ENCODE data around the gene ZNF860. TPM values are rescaled to one million over a fixed set of nuclear protein-coding genes. Genes with fewer than 3 reads are reported as not detected.
A peak's percentile ranks its signal among the peaks of the same experiment; 100 is the strongest.

The ZNF860 gene
- total and polyA plus RNA-seq, 7 donors, result under 0.01 to 1.3 (median 0.55) TPM; not detected in 1

DNA sequence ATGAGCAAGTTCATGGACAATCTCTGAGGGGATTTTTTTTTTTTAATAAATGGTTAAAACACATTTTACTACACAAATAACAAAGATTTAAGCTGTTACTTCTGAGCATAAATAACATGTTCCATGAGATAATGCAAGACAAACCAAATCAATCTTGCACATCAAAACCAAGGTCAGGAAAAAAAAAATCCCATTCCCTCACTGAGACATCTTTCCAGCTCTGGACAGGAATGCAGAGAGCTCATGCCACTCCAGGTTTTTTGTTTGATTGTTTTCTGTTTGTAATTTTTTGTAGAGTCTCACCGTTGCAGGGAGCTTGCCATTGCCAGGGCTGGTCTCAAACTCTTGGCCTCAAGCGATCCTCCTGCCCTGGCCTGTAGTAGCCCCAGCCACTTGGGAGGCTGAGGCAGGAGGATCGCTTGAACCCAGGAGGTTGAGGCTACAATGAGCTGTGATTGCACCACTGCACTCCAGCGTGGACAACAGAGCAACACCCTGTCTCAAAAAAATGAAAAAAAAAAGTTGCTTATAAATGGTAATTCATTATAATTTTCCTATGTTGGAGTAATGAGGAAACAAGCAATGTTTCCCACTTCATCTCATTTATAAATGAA lies 14.5 kb upstream of the ZNF860 start:
- TF ChIP-seq POLR2A (IDR thresholded peaks at IDR 0.05), result no peak
- no peak for TF ChIP-seq EP300 (IDR thresholded peaks at IDR 0.05)
- TF ChIP-seq, protein P1, sequence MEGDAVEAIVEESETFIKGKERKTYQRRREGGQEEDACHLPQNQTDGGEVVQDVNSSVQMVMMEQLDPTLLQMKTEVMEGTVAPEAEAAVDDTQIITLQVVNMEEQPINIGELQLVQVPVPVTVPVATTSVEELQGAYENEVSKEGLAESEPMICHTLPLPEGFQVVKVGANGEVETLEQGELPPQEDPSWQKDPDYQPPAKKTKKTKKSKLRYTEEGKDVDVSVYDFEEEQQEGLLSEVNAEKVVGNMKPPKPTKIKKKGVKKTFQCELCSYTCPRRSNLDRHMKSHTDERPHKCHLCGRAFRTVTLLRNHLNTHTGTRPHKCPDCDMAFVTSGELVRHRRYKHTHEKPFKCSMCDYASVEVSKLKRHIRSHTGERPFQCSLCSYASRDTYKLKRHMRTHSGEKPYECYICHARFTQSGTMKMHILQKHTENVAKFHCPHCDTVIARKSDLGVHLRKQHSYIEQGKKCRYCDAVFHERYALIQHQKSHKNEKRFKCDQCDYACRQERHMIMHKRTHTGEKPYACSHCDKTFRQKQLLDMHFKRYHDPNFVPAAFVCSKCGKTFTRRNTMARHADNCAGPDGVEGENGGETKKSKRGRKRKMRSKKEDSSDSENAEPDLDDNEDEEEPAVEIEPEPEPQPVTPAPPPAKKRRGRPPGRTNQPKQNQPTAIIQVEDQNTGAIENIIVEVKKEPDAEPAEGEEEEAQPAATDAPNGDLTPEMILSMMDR (IDR thresholded peaks at IDR 0.05), result no peak
- no peak for TF ChIP-seq POLR2AphosphoS5 (IDR thresholded peaks at IDR 0.05)
- Histone ChIP-seq H3K4me3 (no peak overlapping the region), H3K9me3 (no peaks in the 10 kb centered on the region), H3K4me1 (peaks cover 0 to 20% (median 8%) of the 10 kb centered on the region in 4 donors), H3K27me3 (no peaks in the 10 kb centered on the region), H3K36me3 (no peaks in the 10 kb centered on the region), H3K27ac (peak overlapping the region; percentile 50 to 66 (median 66))
- DNase-seq, result no peak
- WGBS, 2 donors, result 90 to 92% methylated on average over 4 of the region's 4 CpGs
- intact Hi-C loops (cut with DNase I), result no loop called here

DNA sequence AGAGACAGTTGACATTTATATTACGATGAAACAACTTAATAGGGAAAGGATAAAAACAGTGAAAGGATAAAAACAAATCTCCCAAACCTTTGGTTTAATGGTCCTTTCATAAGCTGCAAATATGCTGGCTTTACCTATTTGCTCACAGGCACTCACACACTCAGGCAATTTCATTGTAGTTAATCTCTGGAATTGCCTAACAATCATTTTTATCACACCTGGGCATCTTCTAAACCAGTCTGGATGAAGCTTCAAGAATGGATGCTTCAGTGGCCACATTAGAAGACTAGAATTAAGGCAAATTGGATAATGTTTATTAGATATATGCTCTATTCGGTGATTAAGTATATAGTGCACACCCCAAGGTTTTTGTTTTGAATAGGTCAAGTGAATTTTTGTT lies 14.0 kb upstream of the ZNF860 start:
- H3K27me3 ChIP-seq, result no peaks in the 10 kb centered on the region
- H3K36me3 ChIP-seq, result no peaks in the 10 kb centered on the region
- peak overlapping the region; percentile 50 to 66 (median 66) for H3K27ac ChIP-seq
- DNase-seq, result no peak
- TF ChIP-seq POLR2A (IDR thresholded peaks at IDR 0.05) (no peak), EP300 (IDR thresholded peaks at IDR 0.05) (no peak), POLR2AphosphoS5 (IDR thresholded peaks at IDR 0.05) (no peak)
- TF ChIP-seq, protein P1 (IDR thresholded peaks at IDR 0.05), result no peak
- no peaks in the 10 kb centered on the region for H3K9me3 ChIP-seq
- intact Hi-C loops (cut with DNase I), result no loop called here
- H3K4me1 ChIP-seq, result peaks cover 0 to 20% (median 8%) of the 10 kb centered on the region in 4 donors
- WGBS, 2 donors, result 82 to 86% methylated on average over 2 of the region's 2 CpGs
- H3K4me3 ChIP-seq, result no peak overlapping the region

DNA sequence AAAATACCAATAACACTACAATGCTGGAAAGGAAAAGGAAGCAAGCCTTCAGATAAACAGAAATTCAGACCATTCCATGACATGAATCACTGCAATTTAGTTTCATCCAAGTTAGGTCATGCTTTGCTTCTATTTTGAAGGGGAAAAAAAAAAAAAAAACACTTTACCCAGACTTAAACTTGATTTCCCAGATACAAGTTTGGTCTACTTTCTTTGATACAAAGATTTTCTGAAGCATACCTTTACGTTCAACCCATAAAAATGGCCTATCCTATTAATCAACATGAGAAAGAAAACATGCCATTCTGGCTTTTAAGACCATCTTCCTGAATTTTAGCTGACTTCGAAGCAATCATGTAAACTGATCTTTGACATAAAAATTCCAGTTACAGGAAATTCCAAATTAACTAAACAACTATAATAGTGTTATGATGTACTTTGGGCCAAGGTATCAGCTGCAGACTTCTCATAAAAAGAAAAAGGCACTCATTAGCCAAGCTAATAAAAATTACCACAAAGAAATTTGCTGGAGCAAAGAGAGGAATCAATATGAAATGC lies 13.1 kb upstream of the ZNF860 start:
- no peaks in the 10 kb centered on the region for H3K27me3 ChIP-seq
- H3K9me3 ChIP-seq, result no peaks in the 10 kb centered on the region
- no peak overlapping the region for H3K4me3 ChIP-seq
- H3K4me1 ChIP-seq, result peaks cover 0 to 20% (median 8%) of the 10 kb centered on the region in 4 donors
- TF ChIP-seq POLR2AphosphoS5 (IDR thresholded peaks at IDR 0.05), result peak in 1 of 4 donors; percentile 17
- TF ChIP-seq EP300 (IDR thresholded peaks at IDR 0.05), result no peak
- intact Hi-C loops (cut with DNase I), result no loop called here
- H3K36me3 ChIP-seq, result no peaks in the 10 kb centered on the region
- H3K27ac ChIP-seq, result peak overlapping the region; percentile 50 to 66 (median 66)
- DNase-seq, result no peak
- WGBS, 2 donors, result 63 to 76% methylated on average over 2 of the region's 2 CpGs

DNA sequence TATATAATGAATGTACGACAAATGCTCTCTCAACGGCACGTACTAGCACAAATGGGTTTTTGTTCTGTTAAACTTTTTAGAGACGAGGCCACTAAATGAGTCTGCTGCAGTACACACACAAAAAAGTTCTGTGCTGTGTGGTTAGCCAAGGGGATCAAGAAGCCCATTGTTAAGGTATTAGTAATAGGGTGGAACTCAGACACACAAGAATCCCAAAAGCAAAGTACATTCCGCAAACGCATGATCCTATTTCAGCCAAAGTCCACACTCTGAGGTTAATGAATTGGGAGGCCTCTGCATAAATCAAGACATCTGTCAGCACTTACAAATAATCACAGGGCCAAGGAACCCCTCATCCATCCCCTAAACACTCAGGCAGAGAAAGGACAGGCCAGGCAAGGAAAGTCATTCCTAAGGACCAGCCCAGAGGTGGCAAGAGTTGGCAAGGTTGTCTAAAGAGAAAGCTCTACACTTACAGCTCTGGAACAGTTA lies 12.6 kb upstream of the ZNF860 start:
- Histone ChIP-seq H3K27me3 (no peaks in the 10 kb centered on the region), H3K4me1 (peaks cover 0 to 25% (median 11%) of the 10 kb centered on the region in 4 donors), H3K9me3 (no peaks in the 10 kb centered on the region), H3K27ac (peak overlapping the region; percentile 50 to 66 (median 66)), H3K4me3 (no peak overlapping the region), H3K36me3 (no peaks in the 10 kb centered on the region)
- 82 to 85% methylated on average over 6 of the region's 6 CpGs for WGBS, 2 donors
- no peak for TF ChIP-seq POLR2AphosphoS5 (IDR thresholded peaks at IDR 0.05)
- TF ChIP-seq, protein P1 (IDR thresholded peaks at IDR 0.05), result no peak
- no peak for TF ChIP-seq EP300 (IDR thresholded peaks at IDR 0.05)
- intact Hi-C loops (cut with DNase I), result no loop called here
- DNase-seq, result no peak

DNA sequence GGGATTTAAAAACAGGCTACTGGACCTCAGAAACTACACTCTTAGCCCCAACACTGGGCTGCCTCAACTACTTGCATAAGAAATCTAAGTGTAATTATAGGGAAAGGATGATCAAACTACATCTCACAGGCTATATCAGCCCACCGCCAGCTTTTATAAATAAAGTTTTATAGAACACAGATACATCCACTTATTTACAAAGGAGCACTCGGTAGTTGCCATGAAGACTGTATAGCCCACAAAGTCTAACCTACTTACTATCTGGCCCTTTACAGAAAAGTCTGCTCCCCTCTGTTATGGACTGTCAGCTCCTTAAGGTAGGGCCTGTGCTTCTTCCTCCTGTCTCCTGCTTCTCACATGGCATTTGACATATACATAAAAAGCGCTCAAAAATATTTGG lies 9.9 kb upstream of the ZNF860 start:
- H3K4me3 ChIP-seq, result no peak overlapping the region
- no peak overlapping the region for H3K27ac ChIP-seq
- H3K9me3 ChIP-seq, result no peaks in the 10 kb centered on the region
- H3K27me3 ChIP-seq, result no peaks in the 10 kb centered on the region
- H3K36me3 ChIP-seq, result no peaks in the 10 kb centered on the region
- intact Hi-C loops (cut with DNase I), result no loop called here
- 97% methylated on average over 3 of the region's 3 CpGs for WGBS, 2 donors
- no peak for DNase-seq
- TF ChIP-seq EP300 (IDR thresholded peaks at IDR 0.05), result no peak
- TF ChIP-seq POLR2A (IDR thresholded peaks at IDR 0.05), result no peak
- peaks cover 0 to 28% (median 14%) of the 10 kb centered on the region in 4 donors for H3K4me1 ChIP-seq
